ENCODE measurements around the gene SNX14. TPM values are rescaled to one million over a fixed set of nuclear protein-coding genes. Genes with fewer than 3 reads are reported as not detected.
"Not testable (repeated sequence)": the region's sequence is repeated elsewhere in the genome, so short reads cannot be mapped to it uniquely, and the experiment has no call there.

Gene SNX14
- total and polyA plus RNA-seq, 9 donors: 39.7 to 80.2 (median 61.2) TPM

DNA sequence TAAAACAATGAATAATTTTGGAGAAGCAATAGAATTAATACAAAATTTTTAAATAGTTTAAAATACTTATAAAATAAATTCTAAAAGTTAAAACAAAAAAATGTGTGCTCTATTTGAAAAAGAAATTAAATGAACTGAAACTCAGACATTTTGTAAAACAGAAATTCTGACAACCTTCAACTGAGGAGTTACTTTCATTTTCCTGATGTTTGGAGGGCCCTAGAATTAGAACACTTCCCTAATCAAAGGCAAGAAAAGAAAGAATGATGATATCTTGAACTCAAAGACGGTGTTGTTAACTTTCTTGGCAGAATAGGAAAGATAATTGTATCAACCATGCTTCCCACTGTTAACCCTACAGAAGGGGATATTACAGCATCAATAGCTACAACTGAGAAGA, 27.9 kb downstream of the SNX14 start:
- intact Hi-C loops (cut with DNase I): no loop called here
- TF ChIP-seq EP300 (IDR thresholded peaks at IDR 0.05): no peak
- TF ChIP-seq POLR2A (IDR thresholded peaks at IDR 0.05): no peak
- no peak for TF ChIP-seq CTCF (IDR thresholded peaks at IDR 0.05)
- DNase-seq: no peak
- 0 to 8% (median 1%) methylated on average over 1 of the region's 1 CpG for WGBS, 3 donors
- no peaks in the 10 kb centered on the region for H3K36me3 ChIP-seq
- H3K27ac ChIP-seq: no peak overlapping the region
- H3K9me3 ChIP-seq: no peaks in the 10 kb centered on the region
- H3K4me1 ChIP-seq (ENCODE audit: insufficient read depth): no peaks in the 10 kb centered on the region
- H3K27me3 ChIP-seq: no peaks in the 10 kb centered on the region
- H3K4me3 ChIP-seq: no peak overlapping the region

GRCh38 chr6:85564223-85564622, 29.4 kb downstream of the SNX14 start:
- intact Hi-C loops (cut with DNase I); H3K27me3 ChIP-seq; H3K9me3 ChIP-seq; H3K4me1 ChIP-seq (ENCODE audit: insufficient read depth); H3K4me3 ChIP-seq; H3K27ac ChIP-seq; DNase-seq; H3K36me3 ChIP-seq: not testable (repeated sequence)
- 95 to 99% (median 97%) methylated on average over 1 to 2 of the region's 2 CpGs for WGBS, 3 donors

DNA sequence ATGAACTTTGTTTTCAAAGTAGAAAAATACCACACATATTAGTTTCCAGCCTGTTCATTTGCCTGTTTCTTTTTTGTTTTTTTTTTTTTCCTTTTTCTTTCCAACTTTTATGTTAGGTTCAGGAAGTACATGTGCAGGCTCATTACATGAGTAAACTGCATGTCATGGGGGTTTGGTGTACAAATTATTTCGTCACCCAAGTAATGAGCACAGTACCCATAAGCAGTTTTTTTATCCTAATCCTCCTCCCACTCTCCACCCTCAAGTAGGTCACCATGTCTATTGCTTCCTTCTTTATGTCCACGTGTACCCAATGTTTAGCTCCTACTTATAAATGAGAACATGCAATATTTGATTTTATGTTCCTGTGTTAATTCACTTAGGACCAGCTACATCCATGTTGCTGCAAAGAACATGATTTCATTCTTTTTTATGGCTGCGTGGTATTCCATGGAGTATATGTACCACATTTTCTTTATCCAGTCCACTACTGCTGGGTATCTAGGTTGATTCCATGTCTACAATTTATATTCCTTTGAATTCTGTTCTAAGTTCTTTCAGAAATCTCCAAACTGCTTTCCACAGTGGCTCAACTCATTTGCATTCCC, 31.8 kb downstream of the SNX14 start:
- intact Hi-C loops (cut with DNase I): no loop called here
- H3K9me3 ChIP-seq: no peaks in the 10 kb centered on the region
- WGBS, 3 donors: 95 to 98% (median 97%) methylated on average over 3 of the region's 3 CpGs
- no peaks in the 10 kb centered on the region for H3K36me3 ChIP-seq
- no peaks in the 10 kb centered on the region for H3K27me3 ChIP-seq
- no peak overlapping the region for H3K27ac ChIP-seq
- no peak for DNase-seq
- H3K4me1 ChIP-seq (ENCODE audit: insufficient read depth): no peaks in the 10 kb centered on the region
- H3K4me3 ChIP-seq: no peak overlapping the region
- TF ChIP-seq CTCF (IDR thresholded peaks at IDR 0.05) (no peak), EP300 (IDR thresholded peaks at IDR 0.05) (no peak)

DNA sequence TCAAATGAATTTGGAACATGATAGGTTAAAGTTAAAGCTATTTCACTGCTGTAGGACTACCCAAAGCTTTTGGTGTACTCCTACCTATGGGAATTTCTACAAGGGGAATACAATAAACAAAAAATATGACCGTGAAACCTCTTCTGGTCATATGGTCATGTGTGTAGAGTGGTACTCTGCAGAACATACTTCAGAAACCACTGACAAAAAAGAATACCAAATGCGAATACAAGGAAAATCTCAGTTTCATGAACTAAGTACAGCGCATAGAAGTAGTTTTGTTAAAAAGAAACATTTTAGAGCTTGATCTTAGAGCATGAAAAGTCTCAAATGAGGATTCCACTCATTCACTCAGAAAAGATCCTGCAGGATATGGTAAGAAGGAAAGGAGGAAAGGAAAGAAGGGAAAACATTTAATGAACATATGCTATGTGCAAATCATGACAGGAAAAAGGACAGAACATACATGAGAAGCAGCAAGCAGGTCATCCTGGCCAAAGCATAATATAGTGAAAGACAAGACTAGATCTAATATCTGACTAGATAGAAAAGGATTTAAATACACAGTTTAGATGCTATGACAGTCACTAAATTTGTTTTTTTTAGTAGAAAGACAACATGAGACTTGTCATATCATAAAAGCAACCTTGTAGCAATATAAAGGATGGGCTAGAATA, 36.5 kb downstream of the SNX14 start:
- H3K27ac ChIP-seq: no peak overlapping the region
- no peak overlapping the region for H3K4me3 ChIP-seq
- no peaks in the 10 kb centered on the region for H3K27me3 ChIP-seq
- H3K36me3 ChIP-seq: no peaks in the 10 kb centered on the region
- no peak for TF ChIP-seq CTCF (IDR thresholded peaks at IDR 0.05)
- no peak for TF ChIP-seq EP300 (IDR thresholded peaks at IDR 0.05)
- TF ChIP-seq POLR2A (IDR thresholded peaks at IDR 0.05): no peak
- intact Hi-C loops (cut with DNase I): no loop called here
- WGBS, 3 donors: 89 to 90% (median 90%) methylated on average over 3 of the region's 3 CpGs
- H3K4me1 ChIP-seq (ENCODE audit: insufficient read depth): no peaks in the 10 kb centered on the region
- H3K9me3 ChIP-seq: no peaks in the 10 kb centered on the region
- no peak for DNase-seq

GRCh38 chr6:85552652-85553051, 41.0 kb downstream of the SNX14 start:
- no peaks in the 10 kb centered on the region for H3K4me1 ChIP-seq (ENCODE audit: insufficient read depth)
- no peak for TF ChIP-seq POLR2A (IDR thresholded peaks at IDR 0.05)
- no peak for TF ChIP-seq EP300 (IDR thresholded peaks at IDR 0.05)
- TF ChIP-seq CTCF (IDR thresholded peaks at IDR 0.05): no peak
- intact Hi-C loops (cut with DNase I): no loop called here
- no peaks in the 10 kb centered on the region for H3K9me3 ChIP-seq
- no peak overlapping the region for H3K4me3 ChIP-seq
- 97 to 98% (median 97%) methylated on average over 3 of the region's 3 CpGs for WGBS, 3 donors
- no peaks in the 10 kb centered on the region for H3K27me3 ChIP-seq
- no peaks in the 10 kb centered on the region for H3K36me3 ChIP-seq
- no peak for DNase-seq
- no peak overlapping the region for H3K27ac ChIP-seq

Data from ovary (tissue), 9 donors.